GM12873 (cell line): ENCODE measurements around the gene MCM7.

Experiments
- TF ChIP-seq, protein P1 (sequence below): IDR thresholded peaks from 2 replicates; pipeline ENCODE4 v1.5.1; 2012; ENCODE audit warnings: low read depth, mild to moderate bottlenecking, moderate library complexity, low read length, control low read depth; ENCODE audit not compliant: insufficient read depth; ENCODE audit errors: missing control alignments

Gene MCM7

DNA sequence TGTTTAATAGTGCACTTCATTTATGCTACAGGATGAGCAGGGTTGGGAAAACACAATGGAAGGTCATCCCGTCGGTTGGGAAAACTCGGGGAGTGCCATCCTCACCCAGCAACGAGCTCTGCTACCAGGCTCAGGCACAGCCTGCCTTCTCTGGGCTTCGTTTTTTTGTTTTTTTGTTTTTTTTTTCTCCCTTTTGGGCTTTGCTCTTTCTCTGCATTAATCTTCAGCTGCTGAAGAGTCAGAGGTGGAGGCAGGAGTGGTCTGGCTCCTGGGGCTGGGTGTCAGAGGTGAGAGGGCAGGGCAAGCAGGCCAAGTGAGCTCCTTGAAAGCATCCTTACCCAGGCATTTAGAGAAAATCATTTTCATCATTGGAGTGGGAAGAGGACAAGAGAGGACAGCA lies 31.2 kb downstream of the MCM7 start:
- TF ChIP-seq, protein P1, sequence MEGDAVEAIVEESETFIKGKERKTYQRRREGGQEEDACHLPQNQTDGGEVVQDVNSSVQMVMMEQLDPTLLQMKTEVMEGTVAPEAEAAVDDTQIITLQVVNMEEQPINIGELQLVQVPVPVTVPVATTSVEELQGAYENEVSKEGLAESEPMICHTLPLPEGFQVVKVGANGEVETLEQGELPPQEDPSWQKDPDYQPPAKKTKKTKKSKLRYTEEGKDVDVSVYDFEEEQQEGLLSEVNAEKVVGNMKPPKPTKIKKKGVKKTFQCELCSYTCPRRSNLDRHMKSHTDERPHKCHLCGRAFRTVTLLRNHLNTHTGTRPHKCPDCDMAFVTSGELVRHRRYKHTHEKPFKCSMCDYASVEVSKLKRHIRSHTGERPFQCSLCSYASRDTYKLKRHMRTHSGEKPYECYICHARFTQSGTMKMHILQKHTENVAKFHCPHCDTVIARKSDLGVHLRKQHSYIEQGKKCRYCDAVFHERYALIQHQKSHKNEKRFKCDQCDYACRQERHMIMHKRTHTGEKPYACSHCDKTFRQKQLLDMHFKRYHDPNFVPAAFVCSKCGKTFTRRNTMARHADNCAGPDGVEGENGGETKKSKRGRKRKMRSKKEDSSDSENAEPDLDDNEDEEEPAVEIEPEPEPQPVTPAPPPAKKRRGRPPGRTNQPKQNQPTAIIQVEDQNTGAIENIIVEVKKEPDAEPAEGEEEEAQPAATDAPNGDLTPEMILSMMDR = no peak

DNA sequence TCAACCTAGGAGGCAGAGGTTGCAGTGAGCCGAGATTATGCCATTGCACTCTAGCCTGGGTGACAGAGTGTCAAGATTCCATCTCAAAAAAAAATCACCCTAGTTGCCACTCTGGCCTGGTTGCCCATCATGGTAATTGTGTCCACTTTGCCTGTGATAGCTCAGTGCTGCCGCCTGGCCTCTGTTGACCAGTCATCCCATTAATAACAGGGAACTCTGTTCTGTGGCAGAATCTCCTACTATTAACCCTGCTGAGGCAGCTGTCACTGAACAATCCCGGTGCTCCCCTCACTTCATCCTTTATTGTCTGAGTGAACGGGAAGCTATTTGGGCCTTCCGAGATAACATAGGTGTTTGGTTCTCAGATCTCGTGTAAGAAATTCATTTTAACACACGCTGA lies 34.2 kb downstream of the MCM7 start:
- TF ChIP-seq, protein P1 = no peak

DNA sequence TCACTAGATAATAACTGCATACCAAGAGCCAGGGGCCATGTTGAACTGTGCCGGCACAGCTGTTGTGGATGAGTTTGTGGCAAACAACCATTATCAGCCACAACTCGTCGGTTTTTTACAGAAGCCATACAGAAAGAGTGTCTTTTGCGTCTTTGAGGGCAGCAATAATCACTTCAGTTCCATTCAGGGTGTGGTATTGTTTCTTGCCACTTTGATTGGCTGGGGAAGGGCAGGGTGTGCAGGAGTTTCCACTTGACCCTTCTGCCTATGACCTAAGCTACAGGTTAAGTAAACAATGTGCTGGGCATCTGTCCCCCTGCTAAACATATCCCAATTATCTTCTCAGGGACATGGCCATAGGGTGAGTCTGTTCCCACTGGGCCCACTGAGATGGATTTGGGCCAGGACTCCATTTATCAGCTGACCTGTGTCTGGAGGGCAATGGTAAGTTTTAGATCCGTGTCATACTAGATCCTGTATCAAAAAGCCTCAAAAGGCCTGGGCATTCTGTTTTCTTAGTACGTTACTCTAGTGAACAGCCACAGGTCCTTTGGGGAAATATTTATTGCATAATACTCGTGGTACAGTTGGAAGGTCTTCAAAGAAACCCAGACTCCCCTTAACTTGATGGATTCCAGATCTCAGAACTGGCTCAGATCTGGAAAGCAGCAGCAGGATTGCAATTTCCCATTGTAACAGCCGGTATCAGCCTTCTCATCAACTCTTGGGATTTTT lies 35.6 kb downstream of the MCM7 start:
- TF ChIP-seq, protein P1 = no peak

DNA sequence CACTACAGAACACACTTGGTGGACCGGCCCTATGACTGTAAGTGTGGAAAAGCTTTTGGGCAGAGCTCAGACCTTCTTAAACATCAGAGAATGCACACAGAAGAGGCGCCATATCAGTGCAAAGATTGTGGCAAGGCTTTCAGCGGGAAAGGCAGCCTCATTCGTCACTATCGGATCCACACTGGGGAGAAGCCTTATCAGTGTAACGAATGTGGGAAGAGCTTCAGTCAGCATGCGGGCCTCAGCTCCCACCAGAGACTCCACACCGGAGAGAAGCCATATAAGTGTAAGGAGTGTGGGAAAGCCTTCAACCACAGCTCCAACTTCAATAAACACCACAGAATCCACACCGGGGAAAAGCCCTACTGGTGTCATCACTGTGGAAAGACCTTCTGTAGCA lies 37.0 kb downstream of the MCM7 start:
- TF ChIP-seq, protein P1 = no peak

DNA sequence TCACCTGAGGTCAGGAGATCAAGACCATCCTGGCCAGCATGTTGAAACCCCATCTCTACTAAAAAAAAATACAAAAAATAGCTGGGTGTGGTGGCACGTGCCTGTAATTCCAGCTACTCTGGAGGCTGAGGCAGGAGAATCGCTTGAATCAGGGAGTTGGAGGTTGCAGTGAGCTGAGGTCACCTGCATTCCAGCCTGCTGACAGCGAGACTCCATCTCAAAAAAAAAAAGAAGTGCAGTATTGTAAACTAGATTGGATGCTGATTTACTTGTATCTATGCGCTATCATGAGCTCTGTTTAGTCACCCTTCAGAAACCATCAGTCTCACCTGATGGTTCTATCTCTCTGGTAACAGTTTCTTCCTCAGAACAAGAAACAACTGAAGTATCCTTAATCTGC lies 37.8 kb downstream of the MCM7 start:
- TF ChIP-seq, protein P1 = no peak

DNA sequence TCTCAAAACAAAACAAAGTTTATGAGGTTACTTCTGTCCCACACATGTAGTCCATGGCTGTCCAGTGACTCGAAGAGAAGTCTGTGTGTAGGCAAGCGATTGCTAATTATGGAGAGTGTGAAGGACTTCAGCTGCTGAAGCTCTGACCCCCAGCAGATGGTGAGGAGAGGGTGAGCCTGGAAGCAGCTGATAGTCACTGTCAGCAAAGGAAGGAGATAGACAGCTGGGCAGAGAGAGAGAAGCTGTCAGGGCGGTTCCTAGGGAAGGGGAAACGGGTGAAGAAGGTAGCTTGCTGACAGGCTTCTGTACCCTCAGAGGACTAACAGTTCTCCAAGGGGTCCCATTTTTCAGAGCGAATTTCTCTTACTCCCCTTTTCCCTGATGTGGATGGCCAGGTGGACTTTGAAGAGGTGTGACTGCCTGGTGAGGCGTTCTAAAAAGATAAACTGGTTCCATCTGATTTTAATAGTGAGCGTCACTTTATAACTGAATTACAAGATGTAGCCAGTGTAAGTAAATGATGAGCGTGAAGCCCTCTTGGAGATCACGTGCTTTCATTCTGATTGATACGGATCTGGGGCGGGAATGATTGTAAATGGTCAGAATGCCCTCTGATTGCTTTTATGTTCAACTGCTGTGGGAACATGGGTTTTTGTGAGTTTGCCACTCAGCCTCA lies 39.5 kb downstream of the MCM7 start:
- TF ChIP-seq, protein P1 = no peak

DNA sequence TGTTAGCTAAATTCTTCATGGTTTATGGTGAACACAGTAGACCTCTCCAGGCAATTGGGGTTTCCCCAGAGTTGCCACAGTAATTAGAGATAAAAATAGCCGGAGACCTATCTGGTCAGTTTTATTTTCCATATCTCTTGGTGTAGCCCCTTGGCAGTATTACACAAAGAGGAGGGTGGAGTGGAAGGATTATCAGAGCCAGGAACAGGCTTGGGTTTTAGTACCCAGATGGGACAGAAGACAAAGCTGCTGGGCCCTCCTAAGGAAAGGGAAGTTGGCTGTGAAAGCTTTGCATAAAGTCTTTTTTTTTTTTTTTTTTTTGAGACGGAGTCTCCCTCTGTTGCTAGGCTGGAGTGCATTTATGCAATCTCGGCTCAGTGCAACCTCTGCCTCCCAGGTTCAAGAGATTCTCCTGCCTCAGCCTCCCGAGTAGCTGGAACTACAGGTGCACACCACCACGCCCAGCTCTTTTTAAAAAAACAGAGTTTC lies 41.9 kb downstream of the MCM7 start:
- TF ChIP-seq, protein P1 = no peak
